Skeletal muscle satellite cell (primary cell): ENCODE data around the gene CDK5RAP2.
A peak's percentile ranks its signal among the peaks of the same experiment; 100 is the strongest.

Experiments used
- H3K27me3 ChIP-seq: 2 replicates; pipeline ENCODE4 v1.7.0; 2013; ENCODE audit warnings: low read length; ENCODE audit not compliant: control insufficient read depth, insufficient read depth
- H3K36me3 ChIP-seq: 2 replicates; pipeline ENCODE4 v1.7.0; 2013; ENCODE audit warnings: mild to moderate bottlenecking, control low read depth, low read length; ENCODE audit not compliant: insufficient read depth
- H3K4me1 ChIP-seq: 2 replicates; pipeline ENCODE4 v1.7.0; 2013; ENCODE audit warnings: low read length; ENCODE audit not compliant: control insufficient read depth, insufficient read depth
- H3K4me2 ChIP-seq: 2 replicates; pipeline ENCODE4 v1.7.0; 2013; ENCODE audit warnings: mild to moderate bottlenecking, low read length
- H3K4me3 ChIP-seq: 2 replicates; pipeline ENCODE4 v1.7.0; 2013; ENCODE audit warnings: low read length
- H3K9ac ChIP-seq: 2 replicates; pipeline ENCODE4 v1.7.0; 2013; ENCODE audit warnings: mild to moderate bottlenecking, low read depth, low read length, moderate library complexity
- H3K9me3 ChIP-seq: replicated peaks from 2 replicates; pipeline ENCODE4 v1.7.0; 2013; ENCODE audit warnings: mild to moderate bottlenecking, control low read depth, low read length

Gene CDK5RAP2

DNA sequence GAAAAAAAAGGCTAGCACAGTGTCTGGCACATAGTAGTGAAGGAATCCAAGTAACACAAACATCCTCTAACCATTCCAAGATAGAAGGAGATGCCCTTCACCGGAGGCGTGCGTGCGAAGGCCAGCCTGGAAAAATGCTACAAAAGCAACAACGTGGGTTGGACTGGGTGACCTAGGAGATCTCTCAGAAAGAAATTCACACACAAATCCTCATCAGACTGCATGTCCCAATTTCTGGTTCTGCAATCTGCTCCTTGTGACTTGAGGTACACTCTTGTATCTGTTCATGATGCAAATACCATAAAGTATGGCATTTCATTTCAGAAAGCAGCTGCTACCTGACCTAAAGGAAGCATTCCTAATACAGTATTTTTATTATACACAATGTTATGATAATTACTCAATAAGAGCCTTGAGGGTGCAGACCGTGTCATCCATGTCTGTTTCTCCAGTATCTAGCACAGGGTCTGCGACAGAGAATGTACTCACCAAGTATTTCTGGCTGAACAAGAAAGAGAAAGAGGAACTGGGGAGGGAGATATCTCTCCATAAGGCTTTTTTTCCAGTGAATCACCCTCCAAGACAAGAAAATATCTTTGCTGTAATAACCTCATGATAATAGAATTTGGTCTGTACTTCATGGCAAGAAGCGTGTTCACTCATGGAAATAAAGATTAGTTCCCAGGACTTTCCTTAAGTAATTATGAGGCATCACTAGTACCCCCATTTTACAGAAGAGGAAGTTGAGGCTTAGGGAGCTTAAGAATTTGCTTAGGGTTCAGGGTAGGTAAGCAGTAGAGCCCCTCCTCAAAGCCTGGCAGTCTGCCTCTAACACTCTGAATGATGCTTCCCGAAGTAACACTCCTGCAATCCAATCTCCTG lies 138.3 kb downstream of the CDK5RAP2 start:
- H3K4me3 ChIP-seq: peak overlapping the region; percentile 33
- peak overlapping the region; percentile 65 for H3K9ac ChIP-seq
- H3K4me1 ChIP-seq: peaks cover 53% of the 10 kb centered on the region
- no peaks in the 10 kb centered on the region for H3K27me3 ChIP-seq
- no peaks in the 10 kb centered on the region for H3K9me3 ChIP-seq
- peaks cover 47% of the 10 kb centered on the region for H3K36me3 ChIP-seq
- peak overlapping the region; percentile 29 for H3K4me2 ChIP-seq

DNA sequence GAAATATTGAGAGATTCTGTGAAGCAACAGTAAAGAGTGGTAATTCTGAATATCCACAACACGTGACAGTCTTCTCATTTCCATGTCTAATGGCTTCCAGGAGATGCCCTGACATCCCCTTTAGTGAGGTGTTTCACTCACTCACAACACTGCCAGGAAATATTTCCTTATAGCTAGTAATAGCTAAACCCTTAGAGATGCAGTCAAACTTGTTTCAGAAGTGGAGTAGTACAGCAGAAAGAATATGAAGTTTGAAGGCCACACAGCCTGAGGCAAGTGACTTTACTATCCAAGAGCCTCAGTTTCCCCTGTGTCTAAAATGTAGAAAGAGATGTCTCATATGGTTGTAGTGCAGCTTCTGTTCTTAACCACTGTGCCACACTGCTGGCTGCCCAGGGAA lies 139.2 kb downstream of the CDK5RAP2 start:
- Histone ChIP-seq H3K36me3 (peaks cover 46% of the 10 kb centered on the region), H3K4me1 (peaks cover 61% of the 10 kb centered on the region), H3K9me3 (no peaks in the 10 kb centered on the region), H3K27me3 (no peaks in the 10 kb centered on the region), H3K4me3 (no peak overlapping the region), H3K4me2 (no peak overlapping the region), H3K9ac (peak overlapping the region; percentile 64)

GRCh38 chr9:120439926-120440325 lies 140.0 kb downstream of the CDK5RAP2 start:
- Histone ChIP-seq H3K27me3 (no peaks in the 10 kb centered on the region), H3K4me1 (peaks cover 69% of the 10 kb centered on the region), H3K36me3 (peaks cover 46% of the 10 kb centered on the region), H3K9ac (no peak overlapping the region), H3K4me2 (no peak overlapping the region), H3K9me3 (no peaks in the 10 kb centered on the region), H3K4me3 (no peak overlapping the region)

DNA sequence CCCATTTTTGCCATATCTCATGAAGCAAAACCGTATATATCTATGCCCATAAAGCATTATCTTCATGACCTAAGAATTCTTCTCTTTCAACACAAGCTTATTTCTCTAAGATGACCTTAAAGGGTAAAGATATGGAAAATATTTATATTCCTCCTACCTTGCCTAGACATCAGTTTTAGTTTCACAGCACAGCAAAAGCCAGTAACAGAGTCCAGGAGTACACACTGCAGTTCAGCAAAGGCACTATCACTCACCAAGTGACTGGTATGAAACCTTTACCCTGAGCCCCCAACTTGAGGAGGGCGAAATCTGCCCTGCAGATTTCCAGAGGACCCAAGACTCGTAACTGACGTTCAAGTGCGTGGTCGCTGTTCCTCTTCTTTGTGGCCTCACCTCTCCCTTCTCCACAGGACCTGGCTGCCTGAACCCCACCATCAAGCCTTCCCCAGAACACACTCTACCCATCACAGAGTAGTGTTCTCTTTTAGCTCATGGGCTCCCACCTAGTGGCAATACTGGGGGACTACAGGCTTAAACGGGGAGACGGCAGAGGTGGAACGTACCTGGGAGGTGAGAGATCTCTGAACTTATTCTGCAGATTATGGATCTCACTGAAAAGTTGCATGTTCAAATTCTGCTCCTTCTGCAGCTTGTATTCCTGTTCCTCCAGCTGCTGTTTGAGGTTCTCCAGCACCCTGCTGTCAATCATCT lies 141.0 kb downstream of the CDK5RAP2 start:
- no peak overlapping the region for H3K4me2 ChIP-seq
- no peaks in the 10 kb centered on the region for H3K9me3 ChIP-seq
- peaks cover 48% of the 10 kb centered on the region for H3K36me3 ChIP-seq
- no peaks in the 10 kb centered on the region for H3K27me3 ChIP-seq
- peaks cover 79% of the 10 kb centered on the region for H3K4me1 ChIP-seq
- no peak overlapping the region for H3K9ac ChIP-seq
- no peak overlapping the region for H3K4me3 ChIP-seq

DNA sequence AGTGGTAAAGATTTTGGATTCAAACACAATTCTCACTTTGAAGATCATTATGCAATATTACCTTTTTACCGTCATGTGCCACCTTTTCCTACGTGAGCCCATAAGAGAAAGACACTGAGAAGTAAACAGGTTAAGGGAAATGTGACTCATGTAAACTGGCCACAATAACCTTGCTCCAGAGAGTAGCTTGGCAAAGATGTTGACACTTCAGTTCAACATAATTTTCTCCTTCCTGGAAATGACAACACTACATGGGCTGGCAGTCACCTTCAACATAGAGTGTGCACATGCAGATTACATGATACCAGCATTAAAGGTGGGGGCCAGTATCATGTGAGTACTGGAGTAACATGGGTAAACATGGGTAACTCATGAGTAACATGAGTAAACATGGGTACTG lies 141.9 kb downstream of the CDK5RAP2 start:
- Histone ChIP-seq H3K4me3 (no peak overlapping the region), H3K4me2 (no peak overlapping the region), H3K9ac (no peak overlapping the region), H3K36me3 (peaks cover 49% of the 10 kb centered on the region), H3K9me3 (no peaks in the 10 kb centered on the region), H3K27me3 (no peaks in the 10 kb centered on the region), H3K4me1 (peaks cover 73% of the 10 kb centered on the region)

DNA sequence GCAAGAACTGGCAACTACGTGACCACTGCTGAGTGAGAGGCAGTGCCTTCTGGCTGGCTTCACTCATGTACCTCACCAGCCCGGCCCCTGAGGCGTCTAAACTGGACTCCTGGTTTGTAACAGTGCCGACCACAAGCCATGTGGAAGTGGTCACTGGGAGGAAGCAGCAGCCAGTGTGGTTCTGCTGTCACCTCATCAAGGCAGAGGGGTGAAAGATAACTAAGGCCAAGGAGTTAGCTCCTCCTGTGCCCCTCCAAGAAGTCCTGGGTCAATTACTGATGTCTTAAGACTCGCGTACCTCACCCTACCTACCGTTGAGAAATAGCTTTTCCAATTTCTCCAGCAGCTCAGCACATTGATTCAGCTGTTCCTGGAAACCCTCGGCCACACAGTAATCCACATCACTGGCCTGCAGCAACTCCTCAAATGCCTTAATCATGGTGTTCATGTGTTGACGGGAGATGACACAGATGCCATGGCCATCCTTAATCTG lies 142.9 kb downstream of the CDK5RAP2 start:
- no peaks in the 10 kb centered on the region for H3K9me3 ChIP-seq
- no peaks in the 10 kb centered on the region for H3K27me3 ChIP-seq
- peaks cover 62% of the 10 kb centered on the region for H3K4me1 ChIP-seq
- peaks cover 39% of the 10 kb centered on the region for H3K36me3 ChIP-seq
- H3K9ac ChIP-seq: no peak overlapping the region
- no peak overlapping the region for H3K4me3 ChIP-seq
- H3K4me2 ChIP-seq: no peak overlapping the region

DNA sequence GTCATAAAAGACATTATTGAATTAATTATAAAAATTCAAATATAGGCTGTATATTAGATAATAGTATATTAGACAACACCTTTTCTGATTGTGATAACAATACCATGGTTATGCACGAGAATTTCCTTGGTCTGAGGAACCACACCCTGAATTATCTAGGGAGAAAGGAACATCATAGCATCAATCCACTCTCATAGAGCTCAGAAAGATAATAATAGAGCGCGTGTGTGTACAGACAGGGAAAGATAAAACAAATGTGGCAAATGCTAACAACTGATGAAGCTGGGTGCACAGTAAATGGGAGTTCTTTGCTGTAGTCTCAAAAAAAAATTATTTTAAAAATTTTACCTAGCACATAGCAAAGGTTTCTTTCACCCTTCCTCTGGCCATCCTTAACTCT lies 143.5 kb downstream of the CDK5RAP2 start:
- Histone ChIP-seq H3K4me2 (no peak overlapping the region), H3K36me3 (peaks cover 43% of the 10 kb centered on the region), H3K9ac (no peak overlapping the region), H3K4me1 (peaks cover 59% of the 10 kb centered on the region), H3K4me3 (no peak overlapping the region), H3K27me3 (no peaks in the 10 kb centered on the region), H3K9me3 (no peaks in the 10 kb centered on the region)

GRCh38 chr9:120435091-120435490 lies 144.9 kb downstream of the CDK5RAP2 start:
- H3K4me3 ChIP-seq: no peak overlapping the region
- peak overlapping the region; percentile 44 for H3K4me2 ChIP-seq
- no peaks in the 10 kb centered on the region for H3K9me3 ChIP-seq
- H3K36me3 ChIP-seq: peaks cover 42% of the 10 kb centered on the region
- peak overlapping the region; percentile 59 for H3K9ac ChIP-seq
- H3K4me1 ChIP-seq: peaks cover 45% of the 10 kb centered on the region
- no peaks in the 10 kb centered on the region for H3K27me3 ChIP-seq

DNA sequence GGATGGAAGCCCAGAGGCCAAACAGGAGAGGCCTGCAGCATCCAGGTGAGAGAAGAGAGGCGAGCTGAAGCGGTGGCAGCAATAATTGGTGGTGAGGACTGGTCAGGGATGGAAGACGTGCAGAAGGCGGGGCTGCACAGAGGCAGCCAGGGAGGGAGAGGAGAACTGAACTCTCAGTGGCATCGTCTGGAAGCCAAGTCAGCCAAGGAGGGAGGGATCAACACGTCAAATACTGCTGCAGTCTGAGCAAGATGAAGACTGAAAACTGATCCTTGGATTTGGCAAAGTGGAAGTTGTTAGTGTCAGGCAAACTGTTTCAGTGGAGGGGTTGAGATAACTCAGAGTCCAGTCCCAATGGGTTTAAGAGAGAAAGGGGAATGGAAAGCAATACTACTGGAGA lies 145.4 kb downstream of the CDK5RAP2 start:
- peaks cover 40% of the 10 kb centered on the region for H3K36me3 ChIP-seq
- no peaks in the 10 kb centered on the region for H3K27me3 ChIP-seq
- H3K9ac ChIP-seq: peak overlapping the region; percentile 59
- H3K4me3 ChIP-seq: no peak overlapping the region
- peak overlapping the region; percentile 44 for H3K4me2 ChIP-seq
- H3K9me3 ChIP-seq: no peaks in the 10 kb centered on the region
- peaks cover 44% of the 10 kb centered on the region for H3K4me1 ChIP-seq

DNA sequence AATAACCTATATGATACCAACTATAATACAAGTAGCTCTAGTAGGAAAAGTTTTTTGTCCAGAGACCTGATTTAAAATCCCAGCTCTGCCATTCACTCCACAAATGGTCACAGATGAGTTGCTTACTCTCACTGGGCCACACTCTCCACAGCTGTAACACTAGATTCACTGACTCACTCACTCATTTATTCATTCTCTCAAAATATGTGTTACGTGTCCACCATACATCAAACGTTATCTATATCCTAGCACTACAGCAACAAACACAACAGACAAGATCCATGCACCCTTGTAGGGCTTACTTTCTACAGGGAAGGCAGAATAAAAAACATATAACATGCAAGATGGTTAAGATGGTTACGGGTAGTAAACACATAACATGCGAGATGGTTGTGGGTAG lies 146.3 kb downstream of the CDK5RAP2 start:
- Histone ChIP-seq H3K36me3 (peaks cover 32% of the 10 kb centered on the region), H3K27me3 (no peaks in the 10 kb centered on the region), H3K4me2 (no peak overlapping the region), H3K9me3 (no peaks in the 10 kb centered on the region), H3K9ac (no peak overlapping the region), H3K4me1 (peaks cover 44% of the 10 kb centered on the region), H3K4me3 (no peak overlapping the region)

- Histone ChIP-seq H3K36me3 (peaks cover 21% of the 10 kb centered on the region), H3K9ac (no peak overlapping the region), H3K4me3 (no peak overlapping the region), H3K9me3 (no peaks in the 10 kb centered on the region), H3K27me3 (no peaks in the 10 kb centered on the region), H3K4me2 (no peak overlapping the region), H3K4me1 (peaks cover 35% of the 10 kb centered on the region)
Measured at GRCh38 chr9:120432600-120432999, 147.4 kb downstream of the CDK5RAP2 start.
